Measurements from ENCODE around the gene ZNF276.

The ZNF276 gene

GRCh38 chr16:89716916-89717687, 4.2 kb upstream of the ZNF276 start:
- FAIRE-seq, result no peak

GRCh38 chr16:89717688-89718505, 3.4 kb upstream of the ZNF276 start:
- FAIRE-seq, result no peak

GRCh38 chr16:89720551-89720812, 855 bp upstream of the ZNF276 start:
- FAIRE-seq, result no peak

- FAIRE-seq, result no peak
Measured at GRCh38 chr16:89721546-89722391, 432 bp downstream of the ZNF276 start.

- FAIRE-seq, result no peak
Measured at GRCh38 chr16:89722392-89723278, 1.3 kb downstream of the ZNF276 start.

GRCh38 chr16:89723279-89724250, 2.2 kb downstream of the ZNF276 start:
- no peak for FAIRE-seq

GRCh38 chr16:89727406-89728120, 6.2 kb downstream of the ZNF276 start:
- no peak for FAIRE-seq

- FAIRE-seq, result no peak
Measured at GRCh38 chr16:89729293-89729692, 8.0 kb downstream of the ZNF276 start.

- FAIRE-seq, result no peak
Measured at GRCh38 chr16:89729863-89730593, 8.7 kb downstream of the ZNF276 start.

- no peak for FAIRE-seq
Measured at GRCh38 chr16:89730610-89731234, 9.4 kb downstream of the ZNF276 start.

GRCh38 chr16:89732142-89732917, 11.0 kb downstream of the ZNF276 start:
- FAIRE-seq, result no peak

GRCh38 chr16:89732918-89733242, 11.5 kb downstream of the ZNF276 start:
- no peak for FAIRE-seq

- no peak for FAIRE-seq
Measured at GRCh38 chr16:89733322-89733721, 12.0 kb downstream of the ZNF276 start.

GRCh38 chr16:89733792-89734191, 12.5 kb downstream of the ZNF276 start:
- FAIRE-seq, result no peak

- FAIRE-seq, result no peak
Measured at GRCh38 chr16:89736554-89736953, 15.2 kb downstream of the ZNF276 start.

GRCh38 chr16:89737341-89738071, 16.2 kb downstream of the ZNF276 start:
- no peak for FAIRE-seq

- no peak for FAIRE-seq
Measured at GRCh38 chr16:89738072-89738377, 16.7 kb downstream of the ZNF276 start.

All from colon (tissue), 2 donors.